Dedifferentiated amniotic fluid mesenchymal stem cell (primary cell): ENCODE measurements around the gene CR1L.
"Not testable (repeated sequence)": the region's sequence is repeated elsewhere in the genome, so short reads cannot be mapped to it uniquely, and the experiment has no call there.

ENCODE experiments used
- DNase-seq: peaks from one replicate; pipeline ENCODE4 v3.0.0-alpha.2; 2016; ENCODE audit errors: extremely low spot score

Gene CR1L

GRCh38 chr1:207644852-207645634 is at the start of gene CR1L:
Gene CR1L, plus strand, starts transcription at chr1:207645133. Its CDS starts 101 bp downstream, at chr1:207645234.
- DNase-seq, result peak; percentile 44

- no peak for DNase-seq
These were observed 41.2 kb upstream of the CR1L start for GRCh38 chr1:207603777-207604176.

GRCh38 chr1:207605444-207606361 is 39.2 kb upstream of the CR1L start:
- no peak for DNase-seq

- DNase-seq, result no peak
These were observed 38.6 kb upstream of the CR1L start for GRCh38 chr1:207606362-207606755.

GRCh38 chr1:207612762-207613161 is 32.2 kb upstream of the CR1L start:
- DNase-seq, result no peak

- peak; percentile 66 for DNase-seq
These were observed 24.9 kb upstream of the CR1L start for GRCh38 chr1:207619871-207620542.

- DNase-seq, result no peak
These were observed 24.4 kb upstream of the CR1L start for GRCh38 chr1:207620543-207620893.

- DNase-seq, result not testable (repeated sequence)
These were observed 19.3 kb upstream of the CR1L start for GRCh38 chr1:207625504-207626071.

- no peak for DNase-seq
These were observed 18.0 kb upstream of the CR1L start for GRCh38 chr1:207626972-207627337.

GRCh38 chr1:207627496-207627895 is 17.4 kb upstream of the CR1L start:
- no peak for DNase-seq

- DNase-seq, result no peak
These were observed 16.2 kb upstream of the CR1L start for GRCh38 chr1:207628776-207629175.

- no peak for DNase-seq
These were observed 13.8 kb upstream of the CR1L start for GRCh38 chr1:207631137-207631536.

- DNase-seq, result no peak
These were observed 11.7 kb upstream of the CR1L start for GRCh38 chr1:207633226-207633625.

GRCh38 chr1:207633699-207634289 is 11.1 kb upstream of the CR1L start:
- not testable (repeated sequence) for DNase-seq

GRCh38 chr1:207634293-207634692 is 10.6 kb upstream of the CR1L start:
- not testable (repeated sequence) for DNase-seq

GRCh38 chr1:207635569-207636186 is 9.3 kb upstream of the CR1L start:
- DNase-seq, result not testable (repeated sequence)

- not testable (repeated sequence) for DNase-seq
These were observed 6.3 kb upstream of the CR1L start for GRCh38 chr1:207638487-207639145.

GRCh38 chr1:207639362-207639761 is 5.6 kb upstream of the CR1L start:
- not testable (repeated sequence) for DNase-seq

- DNase-seq, result no peak
These were observed 624 bp upstream of the CR1L start for GRCh38 chr1:207644166-207644851.

- no peak for DNase-seq
These were observed 725 bp downstream of the CR1L start for GRCh38 chr1:207645635-207646081.
